ENCODE measurements around the gene PURB. TPM values are rescaled to one million over a fixed set of nuclear protein-coding genes. Genes with fewer than 3 reads are reported as not detected.

The PURB gene
- polyA plus RNA-seq, 1 of the 3 experiments (the other 2 are of a cell fraction) = 4.8 TPM

DNA sequence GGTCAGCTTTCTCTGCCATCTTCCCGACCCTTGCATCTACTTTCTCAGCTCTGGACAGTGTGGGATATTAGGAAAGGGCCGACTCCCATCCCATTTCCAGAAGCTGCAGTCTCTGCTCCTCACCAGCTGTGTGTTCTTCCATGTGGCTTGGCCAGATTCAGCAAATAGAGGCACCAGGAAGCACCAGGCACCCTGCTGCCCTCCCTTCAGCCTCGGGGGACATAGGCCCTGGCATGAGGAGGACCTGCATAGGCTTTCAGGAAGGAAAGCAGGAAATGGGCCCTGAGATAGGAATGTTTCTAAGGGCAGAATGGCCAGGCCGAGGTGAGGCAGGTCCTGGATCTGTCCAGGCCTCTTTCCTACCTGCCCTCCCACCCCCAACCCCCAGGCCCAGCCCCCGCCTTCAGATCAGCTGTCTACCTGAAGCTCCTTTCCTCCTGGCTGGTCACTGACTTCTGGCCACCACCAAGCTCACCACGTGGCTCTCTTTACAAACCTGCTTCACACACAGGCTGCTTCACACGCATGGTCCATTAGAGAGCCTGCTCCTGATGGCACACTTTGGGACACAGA, 27.5 kb upstream of the PURB start (continued):
- TF ChIP-seq, protein P1, sequence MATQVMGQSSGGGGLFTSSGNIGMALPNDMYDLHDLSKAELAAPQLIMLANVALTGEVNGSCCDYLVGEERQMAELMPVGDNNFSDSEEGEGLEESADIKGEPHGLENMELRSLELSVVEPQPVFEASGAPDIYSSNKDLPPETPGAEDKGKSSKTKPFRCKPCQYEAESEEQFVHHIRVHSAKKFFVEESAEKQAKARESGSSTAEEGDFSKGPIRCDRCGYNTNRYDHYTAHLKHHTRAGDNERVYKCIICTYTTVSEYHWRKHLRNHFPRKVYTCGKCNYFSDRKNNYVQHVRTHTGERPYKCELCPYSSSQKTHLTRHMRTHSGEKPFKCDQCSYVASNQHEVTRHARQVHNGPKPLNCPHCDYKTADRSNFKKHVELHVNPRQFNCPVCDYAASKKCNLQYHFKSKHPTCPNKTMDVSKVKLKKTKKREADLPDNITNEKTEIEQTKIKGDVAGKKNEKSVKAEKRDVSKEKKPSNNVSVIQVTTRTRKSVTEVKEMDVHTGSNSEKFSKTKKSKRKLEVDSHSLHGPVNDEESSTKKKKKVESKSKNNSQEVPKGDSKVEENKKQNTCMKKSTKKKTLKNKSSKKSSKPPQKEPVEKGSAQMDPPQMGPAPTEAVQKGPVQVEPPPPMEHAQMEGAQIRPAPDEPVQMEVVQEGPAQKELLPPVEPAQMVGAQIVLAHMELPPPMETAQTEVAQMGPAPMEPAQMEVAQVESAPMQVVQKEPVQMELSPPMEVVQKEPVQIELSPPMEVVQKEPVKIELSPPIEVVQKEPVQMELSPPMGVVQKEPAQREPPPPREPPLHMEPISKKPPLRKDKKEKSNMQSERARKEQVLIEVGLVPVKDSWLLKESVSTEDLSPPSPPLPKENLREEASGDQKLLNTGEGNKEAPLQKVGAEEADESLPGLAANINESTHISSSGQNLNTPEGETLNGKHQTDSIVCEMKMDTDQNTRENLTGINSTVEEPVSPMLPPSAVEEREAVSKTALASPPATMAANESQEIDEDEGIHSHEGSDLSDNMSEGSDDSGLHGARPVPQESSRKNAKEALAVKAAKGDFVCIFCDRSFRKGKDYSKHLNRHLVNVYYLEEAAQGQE (IDR thresholded peaks at IDR 0.05; ENCODE audit: low read depth, low read length) = no peak
- TF ChIP-seq GATA2 (CRISPR knock-in tag; IDR thresholded peaks at IDR 0.05) = no peak

DNA sequence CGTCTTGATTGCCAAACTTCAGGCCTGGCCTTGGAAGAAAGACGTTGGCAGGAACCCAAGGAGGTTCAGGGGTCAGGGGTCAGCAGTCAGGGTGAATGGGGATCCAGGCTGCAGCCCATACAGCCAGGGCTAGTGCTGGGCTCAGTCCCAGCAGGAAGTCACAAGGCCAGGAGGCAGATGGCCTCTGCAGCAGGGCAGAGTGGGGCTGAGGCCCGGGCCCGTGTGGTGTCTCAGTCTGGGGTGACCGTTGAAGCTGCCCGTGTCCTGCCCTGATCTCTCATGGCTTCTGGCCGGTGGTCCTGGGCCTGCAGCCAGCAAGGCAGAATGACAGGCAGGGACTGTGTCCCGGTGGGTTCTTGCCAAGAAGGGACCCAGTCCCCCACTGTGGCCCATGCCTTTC, 26.6 kb upstream of the PURB start:
- no peak for DNase-seq

DNA sequence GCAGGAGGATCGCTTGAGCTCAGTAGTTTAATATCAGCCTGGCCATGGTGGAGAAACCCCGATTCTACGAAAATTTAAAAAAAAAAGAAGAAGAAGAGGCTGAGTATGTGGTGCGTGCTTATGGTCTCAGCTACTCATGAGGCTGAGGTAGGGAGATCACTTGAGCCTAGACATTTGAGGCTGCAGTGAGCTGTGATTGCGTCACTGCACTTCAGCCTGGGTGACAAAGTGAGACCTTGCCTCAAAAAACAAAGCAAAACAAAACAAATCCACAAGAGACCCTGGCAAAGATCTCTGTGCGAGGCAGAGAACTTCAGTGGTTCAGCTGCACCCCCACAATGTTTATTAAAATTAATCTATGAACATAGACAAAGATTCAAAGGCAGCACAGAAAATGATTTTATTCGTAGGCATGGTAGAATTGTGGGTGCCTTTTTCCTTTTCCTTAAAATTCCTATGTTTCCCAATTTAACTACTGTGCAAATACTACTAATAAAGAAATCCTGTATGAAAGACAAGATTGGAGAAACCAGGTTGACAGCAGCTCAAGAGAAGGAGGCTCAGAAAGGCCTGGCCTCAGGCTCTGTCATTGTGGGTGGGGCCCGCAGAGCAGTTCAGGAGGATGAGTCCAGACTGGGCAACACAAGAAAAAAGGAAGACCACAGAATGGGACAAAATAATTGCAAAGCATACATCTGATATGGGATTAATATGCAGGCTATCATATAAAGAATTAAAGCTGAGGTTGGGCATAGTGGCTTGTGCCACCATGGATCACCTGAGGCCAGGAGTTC, 24.5 kb upstream of the PURB start:
- Histone ChIP-seq H3K27ac (ENCODE audit: low read depth in 2 of 2, low read length in 1 of 2) (no peak overlapping the region), H2AFZ (ENCODE audit: low read depth) (no peak overlapping the region), H3K36me3 (replicated peaks in 1 of 2; ENCODE audit: control insufficient read depth in 1 of 2, insufficient read depth in 2 of 2, low read length in 1 of 2) (no peaks in the 10 kb centered on the region), H3K9ac (no peak overlapping the region), H3K9me3 (no peaks in the 10 kb centered on the region), H3K4me3 (ENCODE audit: low read depth in 2 of 2, low read length in 1 of 2) (no peak overlapping the region), H3F3A (replicated peaks; ENCODE audit: insufficient read depth) (no peaks in the 10 kb centered on the region), H3K4me2 (no peak overlapping the region), H3K9me2 (no peaks in the 10 kb centered on the region), H3K4me1 (ENCODE audit: control insufficient read depth in 1 of 2, insufficient read depth in 2 of 2, low read depth in 1 of 2, low read length in 1 of 2) (peaks cover 0 to 16% of the 10 kb centered on the region in 2 experiments; a peak in 1 of 4 replicates), H3K79me2 (ENCODE audit: insufficient read depth) (no peaks in the 10 kb centered on the region), H4K20me1 (ENCODE audit: insufficient read depth) (no peaks in the 10 kb centered on the region), H3K27me3 (ENCODE audit: insufficient read depth) (no peaks in the 10 kb centered on the region)
- no peak for DNase-seq
- TF ChIP-seq, protein P2, sequence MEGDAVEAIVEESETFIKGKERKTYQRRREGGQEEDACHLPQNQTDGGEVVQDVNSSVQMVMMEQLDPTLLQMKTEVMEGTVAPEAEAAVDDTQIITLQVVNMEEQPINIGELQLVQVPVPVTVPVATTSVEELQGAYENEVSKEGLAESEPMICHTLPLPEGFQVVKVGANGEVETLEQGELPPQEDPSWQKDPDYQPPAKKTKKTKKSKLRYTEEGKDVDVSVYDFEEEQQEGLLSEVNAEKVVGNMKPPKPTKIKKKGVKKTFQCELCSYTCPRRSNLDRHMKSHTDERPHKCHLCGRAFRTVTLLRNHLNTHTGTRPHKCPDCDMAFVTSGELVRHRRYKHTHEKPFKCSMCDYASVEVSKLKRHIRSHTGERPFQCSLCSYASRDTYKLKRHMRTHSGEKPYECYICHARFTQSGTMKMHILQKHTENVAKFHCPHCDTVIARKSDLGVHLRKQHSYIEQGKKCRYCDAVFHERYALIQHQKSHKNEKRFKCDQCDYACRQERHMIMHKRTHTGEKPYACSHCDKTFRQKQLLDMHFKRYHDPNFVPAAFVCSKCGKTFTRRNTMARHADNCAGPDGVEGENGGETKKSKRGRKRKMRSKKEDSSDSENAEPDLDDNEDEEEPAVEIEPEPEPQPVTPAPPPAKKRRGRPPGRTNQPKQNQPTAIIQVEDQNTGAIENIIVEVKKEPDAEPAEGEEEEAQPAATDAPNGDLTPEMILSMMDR (IDR thresholded peaks at IDR 0.05) = no peak
- TF ChIP-seq NRF1 (IDR thresholded peaks at IDR 0.05; ENCODE audit: low read depth, low read length) = no peak
- TF ChIP-seq SIN3A (IDR thresholded peaks at IDR 0.05; ENCODE audit: borderline replicate concordance, low read depth, low read length) = no peak
- TF ChIP-seq GABPA (IDR thresholded peaks at IDR 0.05; ENCODE audit: low read depth) = no peak
- TF ChIP-seq ELF1 (IDR thresholded peaks at IDR 0.05) = no peak
- TF ChIP-seq RCOR1 (IDR thresholded peaks at IDR 0.05; ENCODE audit: low read length) = no peak
- no peak for TF ChIP-seq EP300 (IDR thresholded peaks at IDR 0.05; ENCODE audit: borderline replicate concordance in 1 of 2, low read depth in 1 of 2, low read length in 1 of 2)
- TF ChIP-seq FOSL2 (IDR thresholded peaks at IDR 0.05; ENCODE audit: borderline replicate concordance, low read depth) = no peak
- no peak for TF ChIP-seq POLR2AphosphoS5 (IDR thresholded peaks at IDR 0.05; ENCODE audit: low read depth, low read length)
- ChIA-PET CTCF (interaction anchor here (0.9 to 1.3 kb wide), 2 partner anchors 12 to 13 kb away, joined by 3 to 4 read pairs; no protein-coding TSS in a partner anchor), POLR2A (no interaction called here)
- 84% methylated on average over 8 of the region's 8 CpGs for WGBS (ENCODE audit: low lambda C conversion rate)

More for the DNA sequence above, 26.6 kb upstream of the PURB start:
- ChIA-PET CTCF (interaction anchor here (1.1 to 3.3 kb wide), 5 partner anchors 10 to 224 kb away, joined by 3 to 11 read pairs (median 5); no protein-coding TSS in a partner anchor), POLR2A (interaction anchor here (0.7 kb wide), 1 partner anchor 16 kb away, joined by 3 read pairs; no protein-coding TSS in a partner anchor)
- Histone ChIP-seq H2AFZ (ENCODE audit: low read depth) (no peak overlapping the region), H3K4me3 (ENCODE audit: low read depth in 2 of 2, low read length in 1 of 2) (no peak overlapping the region), H3K9ac (no peak overlapping the region), H4K20me1 (ENCODE audit: insufficient read depth) (no peaks in the 10 kb centered on the region), H3K36me3 (replicated peaks in 1 of 2; ENCODE audit: control insufficient read depth in 1 of 2, insufficient read depth in 2 of 2, low read length in 1 of 2) (no peaks in the 10 kb centered on the region), H3K4me2 (no peak overlapping the region), H3K4me1 (ENCODE audit: control insufficient read depth in 1 of 2, insufficient read depth in 2 of 2, low read depth in 1 of 2, low read length in 1 of 2) (peaks cover 0 to 16% of the 10 kb centered on the region in 2 experiments; a peak in 1 of 4 replicates), H3F3A (replicated peaks; ENCODE audit: insufficient read depth) (no peaks in the 10 kb centered on the region), H3K9me3 (no peaks in the 10 kb centered on the region), H3K79me2 (ENCODE audit: insufficient read depth) (no peaks in the 10 kb centered on the region), H3K27me3 (ENCODE audit: insufficient read depth) (no peaks in the 10 kb centered on the region), H3K9me2 (no peaks in the 10 kb centered on the region), H3K27ac (ENCODE audit: low read depth in 2 of 2, low read length in 1 of 2) (no peak overlapping the region)
- no peak for TF ChIP-seq FOSL2 (IDR thresholded peaks at IDR 0.05; ENCODE audit: borderline replicate concordance, low read depth)
- 79% methylated on average over 7 of the region's 8 CpGs for WGBS (ENCODE audit: low lambda C conversion rate)

Measured in SK-N-SH (cell line).